Mesenchymal stem cell (in vitro differentiated cells and primary cell): ENCODE results near the gene DDX42.
"Not testable (repeated sequence)": the region's sequence is repeated elsewhere in the genome, so short reads cannot be mapped to it uniquely, and the experiment has no call there.

ENCODE experiments used
- DNase-seq: peaks from one replicate; pipeline ENCODE4 v3.0.0-alpha.2; 2013
- H2AFZ ChIP-seq: one replicate; pipeline ENCODE4 v1.6.1; 2013; ENCODE audit warnings: low read depth, mild to moderate bottlenecking, control low read depth, inconsistent platforms, low read length, moderate library complexity
- H2AK5ac ChIP-seq: 2 replicates; pipeline ENCODE4 v1.6.1; 2013; ENCODE audit warnings: low read length, moderate library complexity, mild to moderate bottlenecking, inconsistent platforms; ENCODE audit not compliant: severe bottlenecking
- H2BK120ac ChIP-seq: one replicate; pipeline ENCODE4 v1.6.1; 2013; ENCODE audit warnings: low read depth, mild to moderate bottlenecking, inconsistent platforms, low read length, moderate library complexity
- H2BK12ac ChIP-seq, 2 experiments: one replicate each; pipeline ENCODE4 v1.6.1; 2013; ENCODE audit warnings: inconsistent platforms in 2 of 2, low read length in 2 of 2, mild to moderate bottlenecking in 2 of 2, moderate library complexity in 2 of 2, control low read depth in 1 of 2
- H2BK15ac ChIP-seq: one replicate; pipeline ENCODE4 v1.6.1; 2013; ENCODE audit warnings: mild to moderate bottlenecking, low read depth, inconsistent platforms; ENCODE audit not compliant: poor library complexity, severe bottlenecking
- H2BK5ac ChIP-seq: 2 replicates; pipeline ENCODE4 v1.6.1; 2013; ENCODE audit warnings: low read depth, mild to moderate bottlenecking, low read length, control low read depth, inconsistent platforms; ENCODE audit not compliant: poor library complexity, severe bottlenecking
- H3K14ac ChIP-seq, 2 experiments: one replicate each; pipeline ENCODE4 v1.6.1; 2013; ENCODE audit warnings: inconsistent platforms in 2 of 2, low read length in 2 of 2, control low read depth in 1 of 2, mild to moderate bottlenecking in 1 of 2, moderate library complexity in 1 of 2
- H3K18ac ChIP-seq, 2 experiments: one replicate each; pipeline ENCODE4 v1.6.1; 2013; ENCODE audit warnings: inconsistent platforms in 2 of 2, low read length in 2 of 2, control low read depth in 1 of 2, low read depth in 1 of 2, mild to moderate bottlenecking in 1 of 2
- H3K23ac ChIP-seq, 2 experiments: one replicate each; pipeline ENCODE4 v1.6.1; 2013; ENCODE audit warnings: inconsistent platforms in 2 of 2, low read length in 2 of 2, mild to moderate bottlenecking in 2 of 2, moderate library complexity in 2 of 2, control low read depth in 1 of 2
- H3K27ac ChIP-seq: 2 replicates; pipeline ENCODE4 v1.5.1; 2013; ENCODE audit warnings: mild to moderate bottlenecking, moderate library complexity, low read length, control low read depth, inconsistent platforms; ENCODE audit not compliant: poor library complexity, severe bottlenecking
- H3K27me3 ChIP-seq, 2 experiments: 2 replicates each; pipeline versions ENCODE4 v1.6.1 to v1.7.0; 2013; ENCODE audit warnings: low read length in 2 of 2, mild to moderate bottlenecking in 2 of 2, moderate library complexity in 2 of 2, control low read depth in 1 of 2, inconsistent platforms in 1 of 2; ENCODE audit not compliant: control insufficient read depth in 1 of 2, insufficient read depth in 1 of 2
- H3K36me3 ChIP-seq, 2 experiments: 2 replicates each; pipeline versions ENCODE4 v1.6.1 to v1.7.0; 2013; ENCODE audit warnings: low read length in 2 of 2, control low read depth in 1 of 2, inconsistent platforms in 1 of 2, low read depth in 1 of 2, mild to moderate bottlenecking in 1 of 2; ENCODE audit not compliant: insufficient read depth in 2 of 2, control insufficient read depth in 1 of 2
- H3K4ac ChIP-seq, 2 experiments: one replicate each; pipeline ENCODE4 v1.6.1; 2013; ENCODE audit warnings: inconsistent platforms in 2 of 2, low read length in 2 of 2, mild to moderate bottlenecking in 2 of 2, moderate library complexity in 2 of 2, control low read depth in 1 of 2, low read depth in 1 of 2
- H3K4me1 ChIP-seq: 2 replicates; pipeline ENCODE4 v1.6.1; 2013; ENCODE audit warnings: low read depth, low read length, control low read depth; ENCODE audit not compliant: control insufficient read depth, insufficient read depth
- H3K4me2 ChIP-seq: 2 replicates; pipeline ENCODE4 v1.6.1; 2013; ENCODE audit warnings: low read length, mild to moderate bottlenecking, inconsistent platforms; ENCODE audit not compliant: poor library complexity, severe bottlenecking
- H3K4me3 ChIP-seq, 2 experiments: 2 replicates each; pipeline versions ENCODE4 v1.5.1 to v1.7.0; 2013; ENCODE audit warnings: low read length in 2 of 2, mild to moderate bottlenecking in 2 of 2, control low read depth in 1 of 2, low read depth in 1 of 2; ENCODE audit not compliant: insufficient read depth in 1 of 2
- H3K79me1 ChIP-seq: replicated peaks from 2 replicates; pipeline ENCODE4 v1.6.1; 2013; ENCODE audit warnings: mild to moderate bottlenecking, control low read depth, low read length, inconsistent platforms; ENCODE audit not compliant: poor library complexity, severe bottlenecking
- H3K9ac ChIP-seq: 2 replicates; pipeline ENCODE4 v1.7.0; 2013; ENCODE audit warnings: mild to moderate bottlenecking, low read length, moderate library complexity
- H3K9me3 ChIP-seq: 2 replicates; pipeline ENCODE4 v1.7.0; 2013; ENCODE audit warnings: mild to moderate bottlenecking, low read length; ENCODE audit not compliant: control insufficient read depth
- H4K8ac ChIP-seq: one replicate; pipeline ENCODE4 v1.6.1; 2013; ENCODE audit warnings: inconsistent platforms, mild to moderate bottlenecking, low read length, moderate library complexity
- H4K91ac ChIP-seq: one replicate; pipeline ENCODE4 v1.6.1; 2013; ENCODE audit warnings: mild to moderate bottlenecking, low read length, inconsistent platforms
- WGBS: methylation state at CpG from one replicate; pipeline ENCODE4 v1.1.7; 2013; ENCODE audit warnings: mixed read lengths; 5-methylcytosine and 5-hydroxymethylcytosine counted together

The DDX42 gene

GRCh38 chr17:63855185-63855584 lies 81.2 kb downstream of the DDX42 start:
- no peak overlapping the region for H4K8ac ChIP-seq
- H3K4ac ChIP-seq, result no peak overlapping the region
- peaks cover 21 to 29% of the 10 kb centered on the region in 2 experiments for H3K27me3 ChIP-seq
- no peaks in the 10 kb centered on the region for H3K36me3 ChIP-seq
- H3K23ac ChIP-seq, result no peak overlapping the region
- H2BK120ac ChIP-seq, result no peak overlapping the region
- no peaks in the 10 kb centered on the region for H3K79me1 ChIP-seq
- H3K4me1 ChIP-seq, result no peaks in the 10 kb centered on the region
- H2BK5ac ChIP-seq, result no peak overlapping the region
- no peak overlapping the region for H3K27ac ChIP-seq
- H4K91ac ChIP-seq, result no peak overlapping the region
- H3K14ac ChIP-seq, result no peak overlapping the region
- no peak overlapping the region for H2BK15ac ChIP-seq
- H3K4me2 ChIP-seq, result no peak overlapping the region
- no peak overlapping the region for H2AFZ ChIP-seq
- no peak overlapping the region for H3K18ac ChIP-seq
- 86% methylated on average over 8 of the region's 8 CpGs for WGBS
- H2AK5ac ChIP-seq, result no peak overlapping the region
- no peak overlapping the region for H3K4me3 ChIP-seq
- no peak overlapping the region for H3K9ac ChIP-seq
- H3K9me3 ChIP-seq, result no peaks in the 10 kb centered on the region
- no peak overlapping the region for H2BK12ac ChIP-seq
- DNase-seq, result no peak

GRCh38 chr17:63856425-63856824 lies 82.5 kb downstream of the DDX42 start:
- H3K79me1 ChIP-seq, H3K27ac ChIP-seq, H3K4ac ChIP-seq, H2BK15ac ChIP-seq, H3K14ac ChIP-seq, H2AFZ ChIP-seq, H3K23ac ChIP-seq, H2BK5ac ChIP-seq, H3K9me3 ChIP-seq, H3K18ac ChIP-seq, H3K9ac ChIP-seq, H3K4me1 ChIP-seq, H2AK5ac ChIP-seq, H2BK120ac ChIP-seq, H3K4me2 ChIP-seq, H2BK12ac ChIP-seq, H3K36me3 ChIP-seq, H4K8ac ChIP-seq, H3K4me3 ChIP-seq, DNase-seq, H4K91ac ChIP-seq: not testable (repeated sequence)
- H3K27me3 ChIP-seq, result peaks cover 26 to 37% of the 10 kb centered on the region in 2 experiments
- WGBS, result 92% methylated on average over 8 of the region's 8 CpGs

GRCh38 chr17:63859257-63859656 lies 85.3 kb downstream of the DDX42 start:
- no peak overlapping the region for H3K27ac ChIP-seq
- H3K4me2 ChIP-seq, result no peak overlapping the region
- H2AFZ ChIP-seq, result no peak overlapping the region
- no peak overlapping the region for H2BK15ac ChIP-seq
- no peaks in the 10 kb centered on the region for H3K4me1 ChIP-seq
- no peak overlapping the region for H2BK12ac ChIP-seq
- no peak overlapping the region for H4K8ac ChIP-seq
- 77% methylated on average over 3 of the region's 3 CpGs for WGBS
- no peaks in the 10 kb centered on the region for H3K36me3 ChIP-seq
- H3K4me3 ChIP-seq, result no peak overlapping the region
- H3K18ac ChIP-seq, result no peak overlapping the region
- H3K4ac ChIP-seq, result no peak overlapping the region
- H2BK5ac ChIP-seq, result no peak overlapping the region
- no peaks in the 10 kb centered on the region for H3K79me1 ChIP-seq
- no peak overlapping the region for H3K9ac ChIP-seq
- no peaks in the 10 kb centered on the region for H3K9me3 ChIP-seq
- H3K14ac ChIP-seq, result no peak overlapping the region
- no peak overlapping the region for H4K91ac ChIP-seq
- no peak overlapping the region for H2BK120ac ChIP-seq
- H3K23ac ChIP-seq, result no peak overlapping the region
- no peak for DNase-seq
- peaks cover 26 to 37% of the 10 kb centered on the region in 2 experiments for H3K27me3 ChIP-seq
- no peak overlapping the region for H2AK5ac ChIP-seq

- not testable (repeated sequence) for H3K4me1 ChIP-seq, H3K4me3 ChIP-seq, H3K27me3 ChIP-seq, H3K79me1 ChIP-seq, DNase-seq, H2AK5ac ChIP-seq, H4K8ac ChIP-seq, H3K18ac ChIP-seq, H3K14ac ChIP-seq, H2AFZ ChIP-seq, H3K27ac ChIP-seq, H3K9me3 ChIP-seq, H2BK15ac ChIP-seq, H2BK5ac ChIP-seq, H3K4ac ChIP-seq, H3K23ac ChIP-seq, H3K9ac ChIP-seq, H3K36me3 ChIP-seq, H3K4me2 ChIP-seq, H2BK120ac ChIP-seq, H2BK12ac ChIP-seq
- WGBS, result 72% methylated on average over 4 of the region's 7 CpGs
- H4K91ac ChIP-seq, result peak overlapping the region; percentile 80
Measured at GRCh38 chr17:63866625-63867024, 92.7 kb downstream of the DDX42 start.
